Liver (tissue), 9 donors: ENCODE results near the gene FUCA2. TPM values are rescaled to one million over a fixed set of nuclear protein-coding genes. Genes with fewer than 3 reads are reported as not detected.

Source experiments
- DNase-seq: peaks from one replicate; pipeline ENCODE4 v3.0.0-alpha.2; 2017; ENCODE audit warnings: low spot score
- H3K27ac ChIP-seq, 2 donors: one replicate each; pipeline ENCODE4 v1.7.0; 2013; ENCODE audit warnings: inconsistent platforms in 2 of 2, low read length in 2 of 2, control low read depth in 1 of 2, low read depth in 1 of 2, mild to moderate bottlenecking in 1 of 2
- H3K27me3 ChIP-seq, 4 donors: one replicate each; pipeline versions ENCODE4 v1.6.1 to v1.7.0; 2013; ENCODE audit warnings: low read length in 3 of 4, inconsistent platforms in 1 of 4, mild to moderate bottlenecking in 1 of 4, moderate library complexity in 1 of 4; ENCODE audit not compliant: control insufficient read depth in 4 of 4, insufficient read depth in 4 of 4
- H3K36me3 ChIP-seq, 4 donors: one replicate each; pipeline versions ENCODE4 v1.6.1 to v1.7.0; 2013; ENCODE audit warnings: low read length in 3 of 4, mild to moderate bottlenecking in 3 of 4, low read depth in 1 of 4, moderate library complexity in 1 of 4; ENCODE audit not compliant: control insufficient read depth in 4 of 4, insufficient read depth in 3 of 4
- H3K4me1 ChIP-seq, 4 donors: one replicate each; pipeline versions ENCODE4 v1.6.1 to v1.7.0; 2013; ENCODE audit warnings: low read length in 3 of 4, mild to moderate bottlenecking in 3 of 4, moderate library complexity in 1 of 4; ENCODE audit not compliant: control insufficient read depth in 4 of 4, insufficient read depth in 4 of 4
- H3K4me3 ChIP-seq, 3 donors: one replicate each; pipeline versions ENCODE4 v1.6.1 to v1.7.0; 2013; ENCODE audit warnings: low read length in 3 of 3, control low read depth in 1 of 3, low read depth in 1 of 3, mild to moderate bottlenecking in 1 of 3
- H3K9ac ChIP-seq, 2 donors: one replicate each; pipeline ENCODE4 v1.7.0; 2013; ENCODE audit warnings: low read length in 2 of 2, mild to moderate bottlenecking in 2 of 2, moderate library complexity in 2 of 2, control low read depth in 1 of 2, low read depth in 1 of 2
- H3K9me3 ChIP-seq, 4 donors: one replicate each; pipeline versions ENCODE4 v1.6.1 to v1.7.0; 2013; ENCODE audit warnings: low read length in 3 of 4; ENCODE audit not compliant: control insufficient read depth in 4 of 4
- ATF3 ChIP-seq: IDR thresholded peaks from 2 replicates; pipeline ENCODE4 v1.6.1; 2016; ENCODE audit warnings: antibody characterized with exemption
- EGR1 ChIP-seq, 2 donors: IDR thresholded peaks; 2 replicates each; pipeline ENCODE4 v1.6.1; 2016 to 2018; ENCODE audit warnings: antibody characterized with exemption in 2 of 2, low read depth in 2 of 2
- FOXA2 ChIP-seq: IDR thresholded peaks from 2 replicates; pipeline ENCODE4 v1.6.1; 2016; ENCODE audit warnings: antibody characterized with exemption
- GABPA ChIP-seq, 2 donors: IDR thresholded peaks in 1 of 2; conservative IDR thresholded peaks in 1 of 2; 2 replicates each; pipeline ENCODE4 v1.6.1; 2016; ENCODE audit warnings: antibody characterized with exemption in 2 of 2, mild to moderate bottlenecking in 1 of 2, moderate library complexity in 1 of 2
- HNF4A ChIP-seq, 2 donors: conservative IDR thresholded peaks; 2 replicates each; pipeline ENCODE4 v1.6.1; 2016; ENCODE audit warnings: antibody characterized with exemption in 2 of 2, mild to moderate bottlenecking in 2 of 2
- HNF4G ChIP-seq: IDR thresholded peaks from 2 replicates; pipeline ENCODE4 v1.6.1; 2016; ENCODE audit warnings: antibody characterized with exemption
- JUND ChIP-seq, 2 donors: IDR thresholded peaks; 2 replicates each; pipeline ENCODE4 v1.6.1; 2016; ENCODE audit warnings: antibody characterized with exemption in 2 of 2
- NR2F2 ChIP-seq: IDR thresholded peaks from 2 replicates; pipeline ENCODE4 v1.6.1; 2016; ENCODE audit warnings: antibody characterized with exemption
- REST ChIP-seq: IDR thresholded peaks from 2 replicates; pipeline ENCODE4 v1.6.1; 2016; ENCODE audit warnings: antibody characterized with exemption, mild to moderate bottlenecking
- RXRA ChIP-seq, 2 donors: IDR thresholded peaks; 2 replicates each; pipeline ENCODE4 v1.6.1; 2017 to 2018; ENCODE audit warnings: antibody characterized with exemption in 2 of 2, mild to moderate bottlenecking in 1 of 2
- SP1 ChIP-seq: IDR thresholded peaks from 2 replicates; pipeline ENCODE4 v1.6.1; 2018; ENCODE audit warnings: antibody characterized with exemption, mild to moderate bottlenecking
- TAF1 ChIP-seq: conservative IDR thresholded peaks from 2 replicates; pipeline ENCODE4 v1.6.1; 2016; ENCODE audit warnings: antibody characterized with exemption, mild to moderate bottlenecking
- YY1 ChIP-seq: IDR thresholded peaks from 2 replicates; pipeline ENCODE4 v1.6.1; 2016; ENCODE audit warnings: antibody characterized with exemption, mild to moderate bottlenecking
- WGBS: extraction: QIAGEN DNeasy Blood & Tissue Kit; methylation state at CpG from one replicate; pipeline ENCODE4 v1.1.7; 2013; 5-methylcytosine and 5-hydroxymethylcytosine counted together
- polyA plus RNA-seq, 2 donors: library from polyadenylated mRNA; stranded (reverse) in 1 of 2; unstranded in 1 of 2; fragments of 200-250 nt in 1 of 2; fragments of >200 nt in 1 of 2; fragmentation: Nextera tagmentation in 1 of 2; extraction: Ambion mirVana in 1 of 2; gene quantifications; one replicate each; pipeline versions ENCODE4 v1.2.1 to v1.2.3, GENCODE V29; 2013 to 2015
- total RNA-seq, 2 donors: library from RNA; depleted of rRNA; stranded (reverse); fragments of >200 nt; gene quantifications; one replicate each; pipeline ENCODE4 v1.2.3, GENCODE V29; 2014
- TF ChIP-seq, protein P1 (sequence below): IDR thresholded peaks from 2 replicates; pipeline ENCODE4 v1.6.1; 2016; ENCODE audit warnings: antibody characterized with exemption
- donor health status: healthy.
- donor health status: healthy.
- donor health status: healthy.
- donor health status: healthy.
- donor health status: healthy.

FUCA2 gene
- total and polyA plus RNA-seq, 4 donors: 22.4 to 44.5 (median 35.1) TPM

DNA sequence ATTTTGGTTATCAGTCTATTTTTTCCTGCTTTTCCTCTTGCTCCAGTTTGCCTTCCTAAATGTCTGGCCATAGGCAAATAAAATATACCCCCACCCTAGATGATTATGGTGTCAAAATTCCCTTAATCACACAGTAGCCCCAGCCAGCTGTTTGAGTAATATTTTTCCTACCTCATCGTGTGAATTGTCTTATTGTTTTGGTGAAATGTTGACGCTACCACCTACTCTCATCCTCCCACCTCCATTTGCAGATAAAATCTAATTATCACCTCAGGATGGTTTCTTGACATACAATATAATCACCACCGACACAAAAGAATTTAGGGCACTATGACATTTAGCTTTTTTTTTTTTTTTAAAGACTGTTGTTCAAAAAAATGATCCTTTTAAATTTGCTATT, 44.1 kb upstream of the FUCA2 start (continued):
- TF ChIP-seq REST (no peak), NR2F2 (no peak), ATF3 (no peak), RXRA (IDR thresholded peaks at IDR 0.05) (no peak), HNF4G (no peak)

DNA sequence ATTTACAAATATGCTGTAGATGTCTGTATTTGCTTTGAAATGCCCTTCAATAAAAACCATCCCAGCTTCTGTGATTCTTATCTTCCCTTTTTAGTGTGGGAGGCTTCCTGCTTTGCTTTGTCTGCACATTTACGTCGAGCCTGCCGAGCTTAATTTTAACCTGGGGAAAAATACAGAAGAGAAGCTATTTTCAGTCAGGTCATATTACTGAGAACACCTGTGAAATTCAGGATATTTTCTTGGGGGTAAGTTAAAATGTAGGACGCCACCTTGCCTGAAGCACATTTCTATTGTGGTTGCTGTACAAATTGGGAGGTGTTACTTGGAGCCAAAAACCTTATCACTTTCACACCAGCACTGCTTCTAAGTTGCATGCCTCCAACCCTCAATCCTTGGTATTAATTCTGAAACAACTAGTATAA, 43.6 kb upstream of the FUCA2 start:
- WGBS: 50% methylated on average over 4 of the region's 4 CpGs
- no peak for DNase-seq

DNA sequence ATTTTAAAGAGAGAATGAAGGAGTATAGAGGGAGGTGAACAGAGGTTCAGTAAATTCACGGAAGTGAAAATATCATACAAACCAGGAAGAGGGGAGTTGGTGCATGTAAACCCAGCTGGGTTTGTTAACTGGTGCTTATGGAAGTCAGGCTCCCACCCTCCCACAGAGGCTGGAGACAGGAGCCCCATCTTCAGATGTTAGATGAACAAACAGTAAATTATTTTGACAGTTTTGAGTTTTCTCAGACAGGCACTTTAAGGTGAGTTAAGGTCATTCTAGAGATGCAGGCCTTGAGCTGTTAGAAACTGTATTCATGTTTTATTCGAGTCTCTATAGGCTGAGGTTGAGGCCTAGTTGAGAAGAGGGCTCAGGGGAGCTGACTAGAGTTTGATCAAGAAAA, 41.8 kb upstream of the FUCA2 start:
- no peak overlapping the region for H3K4me3 ChIP-seq
- no peaks in the 10 kb centered on the region for H3K27me3 ChIP-seq
- 92% methylated on average over 2 of the region's 2 CpGs for WGBS
- no peaks in the 10 kb centered on the region for H3K4me1 ChIP-seq
- no peak overlapping the region for H3K27ac ChIP-seq
- no peak overlapping the region for H3K9ac ChIP-seq
- H3K9me3 ChIP-seq: no peaks in the 10 kb centered on the region
- no peak for DNase-seq
- TF ChIP-seq JUND (IDR thresholded peaks at IDR 0.05) (no peak), ATF3 (no peak)
- H3K36me3 ChIP-seq: no peaks in the 10 kb centered on the region

More for the DNA sequence above, 43.6 kb upstream of the FUCA2 start:
- H3K4me3 ChIP-seq: no peak overlapping the region
- H3K27me3 ChIP-seq: no peaks in the 10 kb centered on the region
- H3K27ac ChIP-seq: no peak overlapping the region
- H3K36me3 ChIP-seq: no peaks in the 10 kb centered on the region
- no peaks in the 10 kb centered on the region for H3K4me1 ChIP-seq
- H3K9me3 ChIP-seq: no peaks in the 10 kb centered on the region
- H3K9ac ChIP-seq: peak overlapping the region in 1 of 2 donors; percentile 5
- TF ChIP-seq ATF3 (no peak), SP1 (no peak), TAF1 (no peak)

DNA sequence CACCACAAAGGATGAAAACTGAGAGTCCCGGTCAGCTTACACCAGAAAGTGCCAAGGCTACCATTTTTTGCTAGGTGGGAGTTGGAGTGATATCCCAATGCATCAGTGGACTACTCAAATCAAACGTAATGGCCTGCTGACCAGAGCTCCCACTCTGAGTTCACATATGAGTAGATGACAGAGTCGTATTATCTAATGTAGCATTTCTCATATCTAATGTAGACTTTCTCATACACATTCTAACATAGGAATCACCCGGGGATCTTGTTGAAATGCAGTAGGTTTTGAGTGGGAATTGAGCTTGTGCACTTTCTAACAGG, 38.4 kb upstream of the FUCA2 start:
- no peaks in the 10 kb centered on the region for H3K36me3 ChIP-seq
- no peaks in the 10 kb centered on the region for H3K4me1 ChIP-seq
- no peaks in the 10 kb centered on the region for H3K9me3 ChIP-seq
- H3K27ac ChIP-seq: no peak overlapping the region
- H3K27me3 ChIP-seq: no peaks in the 10 kb centered on the region
- H3K9ac ChIP-seq: no peak overlapping the region
- DNase-seq: no peak
- no peak overlapping the region for H3K4me3 ChIP-seq
- 93% methylated on average over 4 of the region's 4 CpGs for whole genome bisulfite sequencing
- TF ChIP-seq, protein P1, sequence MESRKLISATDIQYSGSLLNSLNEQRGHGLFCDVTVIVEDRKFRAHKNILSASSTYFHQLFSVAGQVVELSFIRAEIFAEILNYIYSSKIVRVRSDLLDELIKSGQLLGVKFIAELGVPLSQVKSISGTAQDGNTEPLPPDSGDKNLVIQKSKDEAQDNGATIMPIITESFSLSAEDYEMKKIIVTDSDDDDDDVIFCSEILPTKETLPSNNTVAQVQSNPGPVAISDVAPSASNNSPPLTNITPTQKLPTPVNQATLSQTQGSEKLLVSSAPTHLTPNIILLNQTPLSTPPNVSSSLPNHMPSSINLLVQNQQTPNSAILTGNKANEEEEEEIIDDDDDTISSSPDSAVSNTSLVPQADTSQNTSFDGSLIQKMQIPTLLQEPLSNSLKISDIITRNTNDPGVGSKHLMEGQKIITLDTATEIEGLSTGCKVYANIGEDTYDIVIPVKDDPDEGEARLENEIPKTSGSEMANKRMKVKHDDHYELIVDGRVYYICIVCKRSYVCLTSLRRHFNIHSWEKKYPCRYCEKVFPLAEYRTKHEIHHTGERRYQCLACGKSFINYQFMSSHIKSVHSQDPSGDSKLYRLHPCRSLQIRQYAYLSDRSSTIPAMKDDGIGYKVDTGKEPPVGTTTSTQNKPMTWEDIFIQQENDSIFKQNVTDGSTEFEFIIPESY: no peak
- TF ChIP-seq YY1 (no peak), TAF1 (no peak), REST (no peak), SP1 (no peak), FOXA2 (no peak), HNF4G (no peak), EGR1 (IDR thresholded peaks at IDR 0.05; ENCODE audit: low read depth in 2 of 2) (no peak), HNF4A (conservative IDR thresholded peaks at IDR 0.05) (no peak), RXRA (IDR thresholded peaks at IDR 0.05) (no peak), JUND (IDR thresholded peaks at IDR 0.05) (no peak), NR2F2 (no peak), GABPA (IDR thresholded peaks at IDR 0.05 in 1 of 2, conservative IDR thresholded peaks at IDR 0.05 in 1 of 2) (no peak)
